ENCODE data around the gene BMAL1.

DNA sequence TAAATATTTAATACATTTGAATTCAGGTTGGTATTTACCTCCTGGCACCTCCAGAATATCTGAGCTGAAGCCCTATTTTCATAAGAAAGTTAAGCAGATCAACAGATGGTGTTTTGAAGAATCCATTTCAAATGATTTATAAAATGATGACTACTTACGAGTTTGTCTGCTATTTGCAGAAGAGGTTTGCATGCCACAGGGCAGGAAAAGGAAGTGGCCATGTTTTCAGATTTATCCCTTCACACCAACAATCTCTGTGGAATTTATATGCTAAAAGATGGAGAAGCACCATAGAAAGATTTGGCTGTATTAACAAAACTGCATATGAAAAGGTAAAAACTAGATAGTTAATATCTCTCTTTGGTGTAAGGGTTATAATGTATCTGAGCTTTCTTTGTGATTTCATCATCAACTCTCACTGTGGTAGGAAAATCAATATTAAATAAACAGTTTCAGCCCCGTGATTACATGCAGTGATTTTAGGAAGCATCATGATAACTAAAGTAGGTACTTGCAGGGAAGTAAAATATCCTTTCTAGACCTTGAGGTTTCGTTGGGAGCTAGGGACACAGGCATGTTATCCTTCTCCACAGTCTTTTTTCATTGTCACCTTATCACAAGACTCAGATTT lies 2.6 kb downstream of the BMAL1 start:
- TF ChIP-seq, protein P1, sequence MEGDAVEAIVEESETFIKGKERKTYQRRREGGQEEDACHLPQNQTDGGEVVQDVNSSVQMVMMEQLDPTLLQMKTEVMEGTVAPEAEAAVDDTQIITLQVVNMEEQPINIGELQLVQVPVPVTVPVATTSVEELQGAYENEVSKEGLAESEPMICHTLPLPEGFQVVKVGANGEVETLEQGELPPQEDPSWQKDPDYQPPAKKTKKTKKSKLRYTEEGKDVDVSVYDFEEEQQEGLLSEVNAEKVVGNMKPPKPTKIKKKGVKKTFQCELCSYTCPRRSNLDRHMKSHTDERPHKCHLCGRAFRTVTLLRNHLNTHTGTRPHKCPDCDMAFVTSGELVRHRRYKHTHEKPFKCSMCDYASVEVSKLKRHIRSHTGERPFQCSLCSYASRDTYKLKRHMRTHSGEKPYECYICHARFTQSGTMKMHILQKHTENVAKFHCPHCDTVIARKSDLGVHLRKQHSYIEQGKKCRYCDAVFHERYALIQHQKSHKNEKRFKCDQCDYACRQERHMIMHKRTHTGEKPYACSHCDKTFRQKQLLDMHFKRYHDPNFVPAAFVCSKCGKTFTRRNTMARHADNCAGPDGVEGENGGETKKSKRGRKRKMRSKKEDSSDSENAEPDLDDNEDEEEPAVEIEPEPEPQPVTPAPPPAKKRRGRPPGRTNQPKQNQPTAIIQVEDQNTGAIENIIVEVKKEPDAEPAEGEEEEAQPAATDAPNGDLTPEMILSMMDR (conservative IDR thresholded peaks at IDR 0.05 in 1 of 2, IDR thresholded peaks at IDR 0.05 in 1 of 2; ENCODE audit: low read depth in 1 of 2, low read length in 2 of 2) = no peak
- TF ChIP-seq EZH2 (IDR thresholded peaks at IDR 0.05; ENCODE audit: low read length, missing control alignments) = no peak

All from fibroblast of lung (primary cell).